ENCODE data around the gene RBMXL3.

- no peak for TF ChIP-seq POLR2A (IDR thresholded peaks at IDR 0.05; ENCODE audit: control extremely low read depth in 1 of 2, low read depth in 2 of 2, low read length in 2 of 2)
- no peak for TF ChIP-seq EZH2 (IDR thresholded peaks at IDR 0.05; ENCODE audit: low read depth, low read length, severe bottlenecking)
- TF ChIP-seq SP1 (IDR thresholded peaks at IDR 0.05; ENCODE audit: low read depth, low read length), result no peak
- no peak for TF ChIP-seq EP300 (IDR thresholded peaks at IDR 0.05; ENCODE audit: borderline replicate concordance in 1 of 2, low read depth in 2 of 2, low read length in 2 of 2)
- TF ChIP-seq TCF12 (IDR thresholded peaks at IDR 0.05; ENCODE audit: low read depth, low read length), result no peak
- TF ChIP-seq SIRT6 (IDR thresholded peaks at IDR 0.05; ENCODE audit: low read length), result no peak
- TF ChIP-seq CREB1 (IDR thresholded peaks at IDR 0.05), result no peak
- TF ChIP-seq CEBPB (IDR thresholded peaks at IDR 0.05; ENCODE audit: low read depth, low read length), result no peak
- no peak for TF ChIP-seq JUN (IDR thresholded peaks at IDR 0.05; ENCODE audit: low read depth, low read length)
- TF ChIP-seq SAP30 (IDR thresholded peaks at IDR 0.05; ENCODE audit: insufficient read depth, insufficient replicate concordance, low read length), result no peak
- TF ChIP-seq, protein P1, sequence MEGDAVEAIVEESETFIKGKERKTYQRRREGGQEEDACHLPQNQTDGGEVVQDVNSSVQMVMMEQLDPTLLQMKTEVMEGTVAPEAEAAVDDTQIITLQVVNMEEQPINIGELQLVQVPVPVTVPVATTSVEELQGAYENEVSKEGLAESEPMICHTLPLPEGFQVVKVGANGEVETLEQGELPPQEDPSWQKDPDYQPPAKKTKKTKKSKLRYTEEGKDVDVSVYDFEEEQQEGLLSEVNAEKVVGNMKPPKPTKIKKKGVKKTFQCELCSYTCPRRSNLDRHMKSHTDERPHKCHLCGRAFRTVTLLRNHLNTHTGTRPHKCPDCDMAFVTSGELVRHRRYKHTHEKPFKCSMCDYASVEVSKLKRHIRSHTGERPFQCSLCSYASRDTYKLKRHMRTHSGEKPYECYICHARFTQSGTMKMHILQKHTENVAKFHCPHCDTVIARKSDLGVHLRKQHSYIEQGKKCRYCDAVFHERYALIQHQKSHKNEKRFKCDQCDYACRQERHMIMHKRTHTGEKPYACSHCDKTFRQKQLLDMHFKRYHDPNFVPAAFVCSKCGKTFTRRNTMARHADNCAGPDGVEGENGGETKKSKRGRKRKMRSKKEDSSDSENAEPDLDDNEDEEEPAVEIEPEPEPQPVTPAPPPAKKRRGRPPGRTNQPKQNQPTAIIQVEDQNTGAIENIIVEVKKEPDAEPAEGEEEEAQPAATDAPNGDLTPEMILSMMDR (IDR thresholded peaks at IDR 0.05; ENCODE audit: control extremely low read depth in 1 of 3, insufficient read depth in 1 of 3, low read depth in 1 of 3, low read length in 3 of 3), result no peak
Observed at GRCh38 chrX:115191490-115192243, 2.5 kb downstream of the RBMXL3 start.

Data from H1 (cell line).